Astrocyte (in vitro differentiated cells and primary cell): ENCODE data around the gene CIPC. TPM values are rescaled to one million over a fixed set of nuclear protein-coding genes. Genes with fewer than 3 reads are reported as not detected.

Experiments
- DNase-seq: peaks from one replicate; pipeline ENCODE4 v3.0.0-alpha.2; 2010; ENCODE audit warnings: low read depth
- FAIRE-seq: peaks from 2 replicates; lab custom pipeline; 2011; peaks lifted over from hg19 to GRCh38; lab: Jason Lieb, UNC
- H2AFZ ChIP-seq: 2 replicates; pipeline ENCODE4 v1.6.0; 2012; ENCODE audit warnings: low read depth, low read length, inconsistent platforms
- H3K27ac ChIP-seq: 2 replicates; pipeline ENCODE4 v1.5.1; 2011; ENCODE audit warnings: low read depth, low read length, inconsistent platforms
- H3K27me3 ChIP-seq: 2 replicates; pipeline ENCODE4 v1.6.0; 2011; ENCODE audit warnings: low read length, inconsistent platforms; ENCODE audit not compliant: insufficient read depth
- H3K36me3 ChIP-seq: 2 replicates; pipeline ENCODE4 v1.5.1; 2011; ENCODE audit warnings: low read length, inconsistent platforms; ENCODE audit not compliant: insufficient read depth
- H3K4me1 ChIP-seq: 2 replicates; pipeline ENCODE4 v1.5.1; 2011; ENCODE audit warnings: low read length, inconsistent platforms; ENCODE audit not compliant: insufficient read depth
- H3K4me2 ChIP-seq: 2 replicates; pipeline ENCODE4 v1.6.0; 2012; ENCODE audit warnings: low read length, inconsistent platforms
- H3K4me3 ChIP-seq: 2 replicates; pipeline ENCODE4 v1.5.1; 2011; ENCODE audit warnings: low read depth, mild to moderate bottlenecking, low read length, inconsistent platforms; ENCODE audit not compliant: insufficient read depth
- H3K79me2 ChIP-seq: 2 replicates; pipeline ENCODE4 v1.6.0; 2012; ENCODE audit warnings: mild to moderate bottlenecking, low read length, inconsistent platforms; ENCODE audit not compliant: insufficient read depth
- H3K9ac ChIP-seq: 2 replicates; pipeline ENCODE4 v1.6.0; 2012; ENCODE audit warnings: mild to moderate bottlenecking, low read length, inconsistent platforms
- H3K9me3 ChIP-seq: 2 replicates; pipeline ENCODE4 v1.5.1; 2012; ENCODE audit warnings: low read depth, mild to moderate bottlenecking, low read length, inconsistent platforms; ENCODE audit not compliant: insufficient read depth
- H4K20me1 ChIP-seq: 2 replicates; pipeline ENCODE4 v1.6.0; 2012; ENCODE audit warnings: low read length, inconsistent platforms; ENCODE audit not compliant: insufficient read depth
- H3K27ac Mint-ChIP-seq: one replicate; pipeline ENCODE4 v1.8.0; 2021; ENCODE audit warnings: mild to moderate bottlenecking, mixed read lengths; ENCODE audit not compliant: unreplicated experiment
- H3K27me3 Mint-ChIP-seq: one replicate; pipeline ENCODE4 v1.8.0; 2021; ENCODE audit warnings: low read depth, mixed read lengths; ENCODE audit not compliant: unreplicated experiment
- H3K36me3 Mint-ChIP-seq: one replicate; pipeline ENCODE4 v1.8.0; 2021; ENCODE audit warnings: low read depth, mixed read lengths; ENCODE audit not compliant: unreplicated experiment
- H3K4me1 Mint-ChIP-seq: one replicate; pipeline ENCODE4 v1.8.0; 2021; ENCODE audit warnings: low read depth, mixed read lengths; ENCODE audit not compliant: unreplicated experiment
- H3K4me3 Mint-ChIP-seq: one replicate; pipeline ENCODE4 v1.8.0; 2021; ENCODE audit warnings: mild to moderate bottlenecking, moderate library complexity, mixed read lengths; ENCODE audit not compliant: unreplicated experiment
- H3K9me3 Mint-ChIP-seq: one replicate; pipeline ENCODE4 v1.8.0; 2021; ENCODE audit warnings: mild to moderate bottlenecking, mixed read lengths; ENCODE audit not compliant: unreplicated experiment
- CTCF ChIP-seq: IDR thresholded peaks from 2 replicates; pipeline ENCODE4 v1.5.1; 2011; ENCODE audit warnings: low read depth, mild to moderate bottlenecking, inconsistent platforms, low read length, moderate library complexity; ENCODE audit not compliant: insufficient read depth
- EZH2 ChIP-seq: IDR thresholded peaks from 2 replicates; pipeline ENCODE4 v1.6.1; 2012; ENCODE audit warnings: mild to moderate bottlenecking, low read length, inconsistent platforms; ENCODE audit not compliant: insufficient read depth
- total RNA-seq: library from RNA; stranded (reverse); gene quantifications from 2 replicates; pipeline ENCODE4 v1.2.1, GENCODE V29; 2021

The CIPC gene
- total RNA-seq, 1 donor from 2014 or later: 20.2 TPM

GRCh38 chr14:77052281-77053044, 45.6 kb upstream of the CIPC start:
- H3K4me3 ChIP-seq: no peak overlapping the region
- Mint-ChIP-seq H3K27me3 (peaks cover 10% of the 10 kb centered on the region), H3K4me3 (no peak overlapping the region), H3K27ac (no peak overlapping the region), H3K36me3 (peaks cover 1% of the 10 kb centered on the region), H3K4me1 (no peaks in the 10 kb centered on the region), H3K9me3 (peaks cover 4% of the 10 kb centered on the region)
- H3K9ac ChIP-seq: peak overlapping the region; percentile 3
- H3K4me1 ChIP-seq: peaks cover 7% of the 10 kb centered on the region
- H3K79me2 ChIP-seq: no peaks in the 10 kb centered on the region
- H3K9me3 ChIP-seq: peaks cover 3% of the 10 kb centered on the region
- no peaks in the 10 kb centered on the region for H4K20me1 ChIP-seq
- no peak for DNase-seq
- no peak for FAIRE-seq
- H3K36me3 ChIP-seq: no peaks in the 10 kb centered on the region
- TF ChIP-seq CTCF: no peak
- TF ChIP-seq EZH2: no peak
- no peak overlapping the region for H3K4me2 ChIP-seq
- peak overlapping the region; percentile 28 for H2AFZ ChIP-seq
- no peaks in the 10 kb centered on the region for H3K27me3 ChIP-seq
- H3K27ac ChIP-seq: no peak overlapping the region

GRCh38 chr14:77053046-77053841, 44.8 kb upstream of the CIPC start:
- FAIRE-seq: no peak
- H3K36me3 Mint-ChIP-seq: peaks cover 1% of the 10 kb centered on the region
- H3K9ac ChIP-seq: peak overlapping the region; percentile 3
- no peak overlapping the region for H3K4me3 Mint-ChIP-seq
- no peaks in the 10 kb centered on the region for H3K36me3 ChIP-seq
- no peak overlapping the region for H3K27ac Mint-ChIP-seq
- peaks cover 3% of the 10 kb centered on the region for H3K9me3 ChIP-seq
- peak; percentile 58 for DNase-seq
- no peaks in the 10 kb centered on the region for H3K27me3 ChIP-seq
- peaks cover 10% of the 10 kb centered on the region for H3K27me3 Mint-ChIP-seq
- H4K20me1 ChIP-seq: no peaks in the 10 kb centered on the region
- TF ChIP-seq EZH2: no peak
- TF ChIP-seq CTCF: peak; percentile 69
- H3K9me3 Mint-ChIP-seq: peaks cover 4% of the 10 kb centered on the region
- no peak overlapping the region for H2AFZ ChIP-seq
- H3K27ac ChIP-seq: no peak overlapping the region
- H3K4me1 ChIP-seq: peaks cover 7% of the 10 kb centered on the region
- H3K4me2 ChIP-seq: no peak overlapping the region
- H3K4me3 ChIP-seq: no peak overlapping the region
- H3K4me1 Mint-ChIP-seq: no peaks in the 10 kb centered on the region
- no peaks in the 10 kb centered on the region for H3K79me2 ChIP-seq
